PC-3 (cell line): Measurements from ENCODE around the gene TGM3. TPM values are rescaled to one million over a fixed set of nuclear protein-coding genes. Genes with fewer than 3 reads are reported as not detected.

ENCODE experiments used
- ATAC-seq: fragments of 200-7000 bp; cut with Tn5 transposase; 2 replicates; pipeline ENCODE4 v1.9.1; 2020; ENCODE audit warnings: mild to moderate bottlenecking, moderate library complexity
- BruUV-seq: library from RNA; stranded (reverse); fragments of 400-500 nt; replicated peaks from 2 replicates; lab custom pipeline; 2021; lab: Mats Ljungman, UMichigan
- CTCF ChIA-PET: fragments of 300-600 bp; sonication (Branson Sonifier 250); formaldehyde crosslinking; loops from one replicate; lab custom pipeline; 2022; ENCODE audit warnings: antibody characterized with exemption; lab: Charles Lee
- POLR2A ChIA-PET: fragments of 300-600 bp; sonication (Branson Sonifier 250); formaldehyde crosslinking; loops from one replicate; lab custom pipeline; 2022; ENCODE audit warnings: antibody characterized with exemption; ENCODE audit not compliant: unreplicated experiment; lab: Charles Lee
- DNase-seq: peaks from one replicate; pipeline ENCODE4 v3.0.0-alpha.2; 2015
- H2AFZ ChIP-seq: fragments of 300-600 bp; sonication (generic); 2 replicates; pipeline ENCODE4 v1.6.0; 2016; ENCODE audit warnings: antibody characterized with exemption, low read length
- H3F3A ChIP-seq: fragments of 300-600 bp; sonication (generic); one replicate; pipeline ENCODE4 v1.6.0; 2017; ENCODE audit warnings: antibody characterized with exemption, low read length, control low read depth, mild to moderate bottlenecking; ENCODE audit not compliant: unreplicated experiment
- H3K27ac ChIP-seq: fragments of 300-600 bp; sonication (generic); 2 replicates; pipeline ENCODE4 v1.5.1; 2016; ENCODE audit warnings: mild to moderate bottlenecking, low read length
- H3K27me3 ChIP-seq: fragments of 300-600 bp; sonication (generic); 2 replicates; pipeline ENCODE4 v1.6.1; 2016; ENCODE audit warnings: low read length, mixed read lengths
- H3K36me3 ChIP-seq: fragments of 300-600 bp; sonication (generic); 2 replicates; pipeline ENCODE4 v1.6.1; 2016; ENCODE audit warnings: low read depth, mixed run types, low read length, mixed read lengths
- H3K4me1 ChIP-seq: fragments of 300-600 bp; sonication (generic); 2 replicates; pipeline ENCODE4 v1.5.1; 2016; ENCODE audit warnings: low read length; ENCODE audit not compliant: insufficient read depth
- H3K4me2 ChIP-seq: fragments of 300-600 bp; sonication (generic); 2 replicates; pipeline ENCODE4 v1.6.0; 2016; ENCODE audit warnings: low read length
- H3K4me3 ChIP-seq: fragments of 300-600 bp; sonication (generic); 2 replicates; pipeline ENCODE4 v1.5.1; 2016; ENCODE audit warnings: mild to moderate bottlenecking, low read length, mixed read lengths
- H3K79me2 ChIP-seq: fragments of 300-600 bp; sonication (generic); 2 replicates; pipeline ENCODE4 v1.6.1; 2017; ENCODE audit warnings: low read length, mixed read lengths
- H3K9ac ChIP-seq: fragments of 300-600 bp; sonication (generic); 2 replicates; pipeline ENCODE4 v1.6.0; 2016; ENCODE audit warnings: mild to moderate bottlenecking, low read length
- H3K9me2 ChIP-seq: fragments of 300-600 bp; sonication (generic); replicated peaks from 2 replicates; pipeline ENCODE4 v1.6.1; 2016; ENCODE audit warnings: mixed run types, low read length, mixed read lengths
- H3K9me3 ChIP-seq: fragments of 300-600 bp; sonication (generic); 2 replicates; pipeline ENCODE4 v1.6.1; 2016; ENCODE audit warnings: low read length, mixed read lengths
- H4K20me1 ChIP-seq: fragments of 300-600 bp; sonication (generic); 2 replicates; pipeline ENCODE4 v1.6.1; 2016; ENCODE audit warnings: low read length, mixed read lengths
- CTCF ChIP-seq: fragments of 300-600 bp; sonication (generic); conservative IDR thresholded peaks from 2 replicates; pipeline ENCODE4 v1.5.1; 2017; ENCODE audit warnings: antibody characterized with exemption, low read depth, mild to moderate bottlenecking, low read length
- EZH2 ChIP-seq: fragments of 300-600 bp; sonication (generic); IDR thresholded peaks from one replicate; pipeline ENCODE4 v1.6.1; 2017; ENCODE audit warnings: antibody characterized with exemption, mild to moderate bottlenecking, low read length; ENCODE audit not compliant: unreplicated experiment
- EZH2phosphoT487 ChIP-seq: fragments of 300-600 bp; sonication (generic); IDR thresholded peaks from 2 replicates; pipeline ENCODE4 v1.6.1; 2018; ENCODE audit warnings: mild to moderate bottlenecking, antibody characterized with exemption, low read length, borderline replicate concordance
- intact Hi-C: fragments of 100-400 bp; cut with micrococcal nuclease; formaldehyde crosslinking; loops from 2 replicates; pipeline ENCODE4 v1.9.0; 2023
- total RNA-seq: library from RNA; depleted of rRNA; stranded (reverse); fragments of >200 nt; gene quantifications from 2 replicates; pipeline ENCODE4 v1.2.3, GENCODE V29; 2014

TGM3 gene
- total RNA-seq, 1 experiment from 2014 or later = not detected

GRCh38 chr20:2253256-2253655 is 42.5 kb upstream of the TGM3 start:
- Histone ChIP-seq H3K4me1 (no peaks in the 10 kb centered on the region), H3K36me3 (no peaks in the 10 kb centered on the region), H3K27me3 (peaks cover 18% of the 10 kb centered on the region; the same call in 1 of the 2 replicates), H2AFZ (no peak overlapping the region), H3K9me3 (no peaks in the 10 kb centered on the region), H4K20me1 (no peaks in the 10 kb centered on the region), H3K4me2 (no peak overlapping the region), H3K79me2 (no peaks in the 10 kb centered on the region), H3K9me2 (no peaks in the 10 kb centered on the region), H3K4me3 (no peak overlapping the region), H3F3A (no peaks in the 10 kb centered on the region), H3K9ac (no peak overlapping the region), H3K27ac (no peak overlapping the region)
- BruUV-seq = no TSS peak
- ChIA-PET POLR2A (no interaction called here), CTCF (no interaction called here)
- DNase-seq = no peak
- intact Hi-C loops = no loop called here
- no peak for ATAC-seq
- no peak for TF ChIP-seq CTCF
- TF ChIP-seq EZH2phosphoT487 = no peak
- no peak for TF ChIP-seq EZH2

DNA sequence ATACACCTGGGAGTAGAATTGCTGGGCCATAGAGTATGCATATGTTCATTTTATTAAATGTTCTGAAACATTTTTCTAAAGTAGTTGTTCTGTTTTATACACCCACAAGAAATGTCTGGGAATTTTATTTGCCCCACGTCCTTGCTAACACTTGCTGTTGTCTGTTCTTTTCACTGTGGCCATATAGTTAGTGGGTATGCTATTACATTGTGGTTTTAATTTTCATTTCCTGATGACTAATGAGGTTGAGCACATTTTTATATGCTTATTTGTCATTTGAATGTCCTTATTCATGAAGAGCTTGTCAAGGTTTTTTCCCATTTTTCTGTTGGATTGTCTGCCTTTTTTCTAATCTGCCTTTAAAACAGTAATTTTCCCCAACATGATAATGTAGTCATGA is 41.5 kb upstream of the TGM3 start:
- peaks cover 23% of the 10 kb centered on the region; the same call in 1 of the 2 replicates for H3K27me3 ChIP-seq
- TF ChIP-seq EZH2 (no peak), CTCF (no peak), EZH2phosphoT487 (no peak)
- ATAC-seq (0 out of 2 replicates have a peak, but pooled peaks have one; percentile 42), DNase-seq (peak; percentile 40)
- H3K4me2 ChIP-seq = no peak overlapping the region
- H3K4me1 ChIP-seq = no peaks in the 10 kb centered on the region
- H4K20me1 ChIP-seq = no peaks in the 10 kb centered on the region
- intact Hi-C loops = no loop called here
- H3K9me2 ChIP-seq = no peaks in the 10 kb centered on the region
- H3K4me3 ChIP-seq = no peak overlapping the region
- no TSS peak for BruUV-seq
- H2AFZ ChIP-seq = no peak overlapping the region
- POLR2A ChIA-PET = interaction anchor here (0.6 to 0.7 kb wide), 2 partner anchors 86 to 180 kb away, joined by 5 to 8 read pairs; no protein-coding TSS in a partner anchor
- H3F3A ChIP-seq = no peaks in the 10 kb centered on the region
- H3K79me2 ChIP-seq = no peaks in the 10 kb centered on the region
- H3K9ac ChIP-seq = no peak overlapping the region
- H3K9me3 ChIP-seq = no peaks in the 10 kb centered on the region
- no peak overlapping the region for H3K27ac ChIP-seq
- CTCF ChIA-PET = interaction anchor here (0.6 to 0.7 kb wide), 3 partner anchors 42 to 486 kb away, joined by 3 to 11 read pairs (median 5); partner anchors contain the start of gene TGM3
- no peaks in the 10 kb centered on the region for H3K36me3 ChIP-seq

DNA sequence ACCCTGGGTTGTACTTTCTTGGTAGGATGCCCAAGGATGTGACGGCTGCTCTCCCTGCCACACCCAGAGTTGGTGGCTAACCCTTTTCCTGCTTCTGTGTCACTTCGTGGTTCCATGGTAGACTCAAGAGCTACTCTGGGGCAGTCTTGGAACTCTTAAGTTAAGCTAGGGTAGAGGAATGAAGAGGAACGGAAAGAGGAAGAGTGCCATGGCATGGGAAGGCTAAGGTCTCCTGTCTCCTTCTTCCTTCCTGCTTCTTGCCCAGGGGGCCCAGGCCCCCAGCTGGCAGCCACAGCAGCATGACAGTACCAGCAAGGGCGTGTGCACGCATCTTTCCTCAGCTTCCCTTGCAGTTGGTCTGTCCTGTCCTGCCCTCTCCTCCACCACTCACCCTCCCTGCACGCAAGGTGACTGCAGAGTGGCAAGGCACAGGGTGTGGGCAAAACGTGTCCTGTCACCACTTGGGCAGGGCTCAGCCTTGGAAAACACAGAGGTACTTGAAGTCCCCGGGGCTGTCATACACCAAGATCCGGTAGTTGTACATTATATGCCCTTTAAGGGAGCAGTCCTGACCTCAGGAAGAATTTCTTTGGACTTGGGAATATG is 39.8 kb upstream of the TGM3 start:
- H3K4me1 ChIP-seq = no peaks in the 10 kb centered on the region
- no peaks in the 10 kb centered on the region for H3F3A ChIP-seq
- no peak overlapping the region for H3K9ac ChIP-seq
- H3K9me3 ChIP-seq = no peaks in the 10 kb centered on the region
- H3K9me2 ChIP-seq = no peaks in the 10 kb centered on the region
- no peak for TF ChIP-seq CTCF
- TF ChIP-seq EZH2phosphoT487 = no peak
- no peak for TF ChIP-seq EZH2
- intact Hi-C loops = no loop called here
- H3K36me3 ChIP-seq = no peaks in the 10 kb centered on the region
- no peaks in the 10 kb centered on the region for H3K79me2 ChIP-seq
- no peak overlapping the region for H3K4me3 ChIP-seq
- CTCF ChIA-PET = no interaction called here
- peaks cover 10% of the 10 kb centered on the region; the same call in 1 of the 2 replicates for H3K27me3 ChIP-seq
- no peak overlapping the region for H2AFZ ChIP-seq
- ATAC-seq (no peak), DNase-seq (no peak)
- H4K20me1 ChIP-seq = no peaks in the 10 kb centered on the region
- POLR2A ChIA-PET = no interaction called here
- BruUV-seq = no TSS peak
- no peak overlapping the region for H3K27ac ChIP-seq
- H3K4me2 ChIP-seq = no peak overlapping the region
